ENCODE data around the gene PKD1L1. TPM values are rescaled to one million over a fixed set of nuclear protein-coding genes. Genes with fewer than 3 reads are reported as not detected.
A peak's percentile ranks its signal among the peaks of the same experiment; 100 is the strongest.

Gene PKD1L1
- total RNA-seq, 1 donor from 2014 or later, result 0.17 TPM

GRCh38 chr7:47766126-47766525, 182.1 kb downstream of the PKD1L1 start:
- Mint-ChIP-seq H3K9me3 (peaks cover 5% of the 10 kb centered on the region), H3K4me3 (no peak overlapping the region), H3K27ac (no peak overlapping the region), H3K36me3 (no peaks in the 10 kb centered on the region), H3K4me1 (ENCODE audit: unreplicated experiment) (peaks cover 38% of the 10 kb centered on the region), H3K27me3 (peaks cover 52% of the 10 kb centered on the region)
- no peak for TF ChIP-seq CTCF (conservative IDR thresholded peaks at IDR 0.05)
- DNase-seq (ENCODE audit: extremely low spot score, unreplicated experiment), result no peak

GRCh38 chr7:47765373-47765979, 182.8 kb downstream of the PKD1L1 start:
- H3K27me3 Mint-ChIP-seq, result peaks cover 58% of the 10 kb centered on the region
- peaks cover 38% of the 10 kb centered on the region for H3K4me1 Mint-ChIP-seq (ENCODE audit: unreplicated experiment)
- TF ChIP-seq CTCF (conservative IDR thresholded peaks at IDR 0.05), result no peak
- no peak for DNase-seq (ENCODE audit: extremely low spot score, unreplicated experiment)
- peak overlapping the region; percentile 18 for H3K27ac Mint-ChIP-seq
- no peak overlapping the region for H3K4me3 Mint-ChIP-seq
- no peaks in the 10 kb centered on the region for H3K36me3 Mint-ChIP-seq
- peaks cover 11% of the 10 kb centered on the region for H3K9me3 Mint-ChIP-seq

- TF ChIP-seq CTCF (conservative IDR thresholded peaks at IDR 0.05), result no peak
- Mint-ChIP-seq H3K9me3 (peaks cover 11% of the 10 kb centered on the region), H3K27me3 (peaks cover 61% of the 10 kb centered on the region), H3K27ac (peak overlapping the region; percentile 18), H3K36me3 (no peaks in the 10 kb centered on the region), H3K4me1 (ENCODE audit: unreplicated experiment) (peaks cover 38% of the 10 kb centered on the region), H3K4me3 (no peak overlapping the region)
- no peak for DNase-seq (ENCODE audit: extremely low spot score, unreplicated experiment)
Observed at GRCh38 chr7:47764746-47765145, 183.5 kb downstream of the PKD1L1 start.

GRCh38 chr7:47763063-47763974, 184.9 kb downstream of the PKD1L1 start:
- Mint-ChIP-seq H3K27ac (peak overlapping the region; percentile 89), H3K4me1 (ENCODE audit: unreplicated experiment) (peaks cover 43% of the 10 kb centered on the region), H3K9me3 (peaks cover 11% of the 10 kb centered on the region), H3K36me3 (no peaks in the 10 kb centered on the region), H3K27me3 (peaks cover 62% of the 10 kb centered on the region), H3K4me3 (peak overlapping the region; percentile 35)
- DNase-seq (ENCODE audit: extremely low spot score, unreplicated experiment), result no peak
- TF ChIP-seq CTCF (conservative IDR thresholded peaks at IDR 0.05), result no peak

- no peaks in the 10 kb centered on the region for H3K36me3 Mint-ChIP-seq
- peaks cover 45% of the 10 kb centered on the region for H3K4me1 Mint-ChIP-seq (ENCODE audit: unreplicated experiment)
- no peak for DNase-seq (ENCODE audit: extremely low spot score, unreplicated experiment)
- no peak overlapping the region for H3K4me3 Mint-ChIP-seq
- peaks cover 63% of the 10 kb centered on the region for H3K27me3 Mint-ChIP-seq
- H3K9me3 Mint-ChIP-seq, result peaks cover 11% of the 10 kb centered on the region
- TF ChIP-seq CTCF (conservative IDR thresholded peaks at IDR 0.05), result no peak
- H3K27ac Mint-ChIP-seq, result peak overlapping the region; percentile 89
Observed at GRCh38 chr7:47762746-47763062, 185.6 kb downstream of the PKD1L1 start.

Data from type B pancreatic cell (in vitro differentiated cells).